T-cell (primary cell): ENCODE data around the gene RILP. TPM values are rescaled to one million over a fixed set of nuclear protein-coding genes. Genes with fewer than 3 reads are reported as not detected.
A peak's percentile ranks its signal among the peaks of the same experiment; 100 is the strongest.

Source experiments
- ATAC-seq, 4 experiments: fragments of 200-7000 bp in 3 of 4; fragments of 150-1000 bp in 1 of 4; cut with Tn5 transposase; replicated peaks in 1 of 4; 1 replicate in 3 of 4; 2 replicates in 1 of 4; pipeline ENCODE4 v1.10.0; 2021; ENCODE audit warnings: moderate library complexity in 3 of 4, mild to moderate bottlenecking in 2 of 4, moderate number of reproducible peaks in 1 of 4
- CTCF ChIA-PET, 2 donors: fragments of 300-600 bp; sonication (Branson Sonifier 250); formaldehyde crosslinking; loops; one replicate each; lab custom pipeline; 2022; ENCODE audit warnings: antibody characterized with exemption in 2 of 2; lab: Charles Lee
- POLR2A ChIA-PET, 2 donors: fragments of 300-600 bp; sonication (Branson Sonifier 250); formaldehyde crosslinking; loops; one replicate each; lab custom pipeline; 2022; ENCODE audit warnings: antibody characterized with exemption in 2 of 2; lab: Charles Lee
- DNase-seq, 35 experiments: peaks; one replicate each; pipeline versions ENCODE4 v3.0.0 to v3.0.0-alpha.2; 2013 to 2023
- H3K27ac ChIP-seq: one replicate; pipeline ENCODE4 v1.5.1; 2013; ENCODE audit warnings: low read length
- H3K27me3 ChIP-seq, 2 experiments: replicated peaks in 1 of 2; 1 replicate in 1 of 2; 2 replicates in 1 of 2; pipeline versions ENCODE4 v1.6.1 to v1.7.0; 2013; ENCODE audit warnings: low read length in 1 of 2, mixed read lengths in 1 of 2; ENCODE audit not compliant: control insufficient read depth in 2 of 2, insufficient read depth in 2 of 2; ENCODE audit errors: extremely low read depth in 1 of 2
- H3K36me3 ChIP-seq, 2 donors: 1 replicate in 1 of 2; 2 replicates in 1 of 2; pipeline versions ENCODE4 v1.6.1 to v1.7.0; 2013; ENCODE audit warnings: low read length in 1 of 2; ENCODE audit not compliant: control insufficient read depth in 2 of 2, insufficient read depth in 1 of 2; ENCODE audit errors: extremely low read depth in 1 of 2
- H3K4me1 ChIP-seq, 2 experiments: 1 replicate in 1 of 2; 2 replicates in 1 of 2; pipeline versions ENCODE4 v1.6.1 to v1.7.0; 2013; ENCODE audit warnings: low read length in 2 of 2, mixed read lengths in 1 of 2; ENCODE audit not compliant: insufficient read depth in 2 of 2, control insufficient read depth in 1 of 2; ENCODE audit errors: extremely low read depth in 1 of 2
- H3K4me3 ChIP-seq, 2 donors: 1 replicate in 1 of 2; 2 replicates in 1 of 2; pipeline versions ENCODE4 v1.5.1 to v1.7.0; 2013; ENCODE audit warnings: mild to moderate bottlenecking in 2 of 2, low read length in 1 of 2, moderate library complexity in 1 of 2; ENCODE audit not compliant: control insufficient read depth in 1 of 2; ENCODE audit errors: extremely low read depth in 1 of 2
- H3K9me3 ChIP-seq: 2 replicates; pipeline ENCODE4 v1.7.0; 2013
- H3K27ac Mint-ChIP-seq, 2 donors: one replicate each; pipeline ENCODE4 v1.8.0; 2020 to 2021; ENCODE audit warnings: mild to moderate bottlenecking in 2 of 2, mixed read lengths in 2 of 2
- H3K27me3 Mint-ChIP-seq, 2 donors: one replicate each; pipeline ENCODE4 v1.8.0; 2021 to 2022; ENCODE audit warnings: mixed read lengths in 2 of 2
- H3K36me3 Mint-ChIP-seq: one replicate; pipeline ENCODE4 v1.8.0; 2021; ENCODE audit warnings: mixed read lengths
- H3K4me1 Mint-ChIP-seq, 3 donors: one replicate each; pipeline ENCODE4 v1.8.0; 2020 to 2022; ENCODE audit warnings: mixed read lengths in 3 of 3, mild to moderate bottlenecking in 1 of 3
- H3K4me3 Mint-ChIP-seq, 3 donors: one replicate each; pipeline ENCODE4 v1.8.0; 2020 to 2022; ENCODE audit warnings: mild to moderate bottlenecking in 3 of 3, mixed read lengths in 3 of 3, moderate library complexity in 3 of 3
- H3K9me3 Mint-ChIP-seq, 3 donors: one replicate each; pipeline ENCODE4 v1.8.0; 2020 to 2022; ENCODE audit warnings: mixed read lengths in 3 of 3
- WGBS: methylation state at CpG from one replicate; pipeline ENCODE4 v1.1.5; 2013; ENCODE audit warnings: missing lambda C conversion rate; ENCODE audit not compliant: insufficient coverage; 5-methylcytosine and 5-hydroxymethylcytosine counted together
- total RNA-seq, 35 experiments: library from RNA in 6 of 35; stranded (reverse) in 6 of 35; fragments of 120-200 nt in 1 of 35; gene quantifications; one replicate each; pipeline versions ENCODE4 v1.2.1 to v1.2.4 and lab custom pipeline; 2013 to 2026

RILP gene
- total RNA-seq, 5 donors from 2014 or later (not counting 1 experiment from before 2014, with no cell fraction given) = 1.2 to 2.9 (median 2.0) TPM

DNA sequence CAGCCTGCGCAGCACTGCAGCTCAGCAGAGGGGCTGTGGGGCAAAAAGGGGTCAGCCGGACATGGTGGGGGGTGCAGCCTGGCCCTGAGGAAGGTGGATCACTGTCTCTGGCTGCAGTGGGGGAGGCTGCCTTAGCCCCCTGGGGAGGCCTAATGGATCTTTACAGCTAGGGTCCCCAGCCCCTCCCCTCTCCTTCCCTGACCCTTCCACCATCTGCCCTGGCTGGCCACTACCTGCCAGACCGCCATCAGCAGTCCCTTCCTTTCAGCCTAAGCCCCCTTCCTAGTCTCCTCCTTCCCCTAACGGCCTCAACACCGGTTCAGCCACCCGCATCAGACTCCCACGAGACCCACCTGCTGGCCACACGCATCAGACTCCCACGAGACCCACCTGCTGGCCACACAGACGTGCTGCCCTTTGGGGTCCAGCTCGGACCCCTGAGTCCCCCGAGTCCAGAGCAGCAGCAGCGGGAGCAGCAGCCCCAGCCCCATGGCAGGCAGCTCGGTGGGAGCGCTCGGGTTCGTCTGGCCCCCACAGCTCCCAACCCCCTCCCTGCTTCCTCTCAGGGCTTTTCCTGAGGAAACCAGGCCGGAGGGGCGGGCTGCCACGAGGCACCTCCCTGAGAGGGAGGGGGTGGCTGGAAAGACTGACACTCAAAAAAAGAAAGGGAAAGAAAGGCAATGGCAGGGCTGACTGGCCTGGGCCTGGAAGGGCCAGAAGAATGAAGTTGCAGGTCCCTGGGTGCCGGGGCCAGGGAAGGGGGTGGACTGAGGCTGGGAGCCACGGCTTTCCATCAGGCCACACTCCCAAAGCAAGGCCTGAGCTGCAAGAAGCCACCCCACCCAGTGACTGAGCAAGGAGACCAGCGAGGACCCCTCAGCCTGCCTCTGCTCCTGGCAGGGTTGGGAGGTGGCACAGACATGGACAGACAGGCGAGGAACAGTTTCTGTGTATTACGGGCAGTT lies 4.2 kb downstream of the RILP start, which contains the start of gene SCARF1:
SCARF1 (minus strand) TSS at position 526 of the 965 bp plus-strand sequence; CDS start at position 491, 35 bp downstream.
- Histone ChIP-seq H3K27me3 (peaks cover 0 to 17% of the 10 kb centered on the region in 2 experiments), H3K4me3 (no peak within 1 kb of the TSS), H3K9me3 (no peaks in the 10 kb centered on the region), H3K36me3 (peaks cover 0 to 6% of the 10 kb centered on the region in 2 donors), H3K4me1 (peaks cover 15 to 46% of the 10 kb centered on the region in 2 experiments), H3K27ac (no peak within 1 kb of the TSS)
- Mint-ChIP-seq H3K27me3 (no peaks in the 10 kb centered on the region), H3K27ac (peak within 1 kb of the TSS in 1 of 2 donors; percentile 27), H3K4me3 (peak within 1 kb of the TSS; percentile 69 to 87 (median 80)), H3K36me3 (no peaks in the 10 kb centered on the region), H3K4me1 (peaks cover 21 to 40% (median 26%) of the 10 kb centered on the region in 3 donors), H3K9me3 (no peaks in the 10 kb centered on the region)
- CTCF ChIA-PET = interaction anchor here in 1 of 2 donors (0.5 kb wide), 1 partner anchor 392 kb away, joined by 4 read pairs; no protein-coding TSS in a partner anchor
- POLR2A ChIA-PET = interaction anchor here (0.5 kb wide), 2 partner anchors 12 to 399 kb away, joined by 4 to 14 read pairs; no protein-coding TSS in a partner anchor
- ATAC-seq (no peak), DNase-seq (no peak)
- WGBS = 72% methylated on average over 16 of the region's 25 CpGs

DNA sequence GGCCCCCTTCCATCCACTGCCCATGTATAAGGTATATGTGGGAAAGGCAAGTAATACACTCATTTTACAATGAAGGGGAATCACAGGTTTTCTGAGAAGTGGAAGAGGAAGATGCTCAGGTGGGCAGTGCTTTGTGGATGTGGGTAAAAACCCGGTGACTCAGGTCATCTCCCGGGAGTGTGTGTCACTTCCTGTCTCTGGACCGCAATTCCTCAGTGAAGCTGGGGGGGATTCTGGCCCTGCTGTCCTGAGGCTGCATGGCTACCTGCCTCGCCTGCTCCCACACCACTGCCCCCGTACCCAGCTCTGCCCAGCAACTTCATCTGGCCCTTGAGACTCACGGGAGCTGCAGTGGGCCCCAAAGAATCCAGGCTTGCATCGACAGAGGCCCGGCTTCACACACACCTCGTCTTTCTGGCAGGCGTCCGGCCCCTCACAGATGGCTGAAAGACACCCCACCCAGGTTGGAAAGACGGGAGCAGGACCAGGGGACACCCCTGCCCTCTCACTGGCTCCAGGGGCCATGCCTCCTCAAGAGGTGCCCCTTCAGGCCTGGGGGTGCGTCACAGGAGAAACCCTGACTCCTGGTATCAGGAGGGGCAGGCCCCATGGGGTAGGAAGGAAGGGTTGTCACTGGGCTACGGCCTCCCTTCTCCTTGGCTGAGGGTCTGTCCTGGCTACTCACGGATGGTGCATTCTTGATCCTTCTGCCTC lies 5.0 kb downstream of the RILP start:
- Histone ChIP-seq H3K36me3 (no peaks in the 10 kb centered on the region), H3K9me3 (no peaks in the 10 kb centered on the region), H3K4me3 (no peak overlapping the region), H3K27me3 (peaks cover 0 to 17% of the 10 kb centered on the region in 2 experiments), H3K4me1 (peaks cover 15 to 40% of the 10 kb centered on the region in 2 experiments), H3K27ac (no peak overlapping the region)
- H3K27ac Mint-ChIP-seq = no peak overlapping the region
- no peaks in the 10 kb centered on the region for H3K36me3 Mint-ChIP-seq
- POLR2A ChIA-PET = no interaction called here
- peak overlapping the region; percentile 69 to 87 (median 80) for H3K4me3 Mint-ChIP-seq
- H3K27me3 Mint-ChIP-seq = no peaks in the 10 kb centered on the region
- CTCF ChIA-PET = interaction anchor here in 1 of 2 donors (0.5 kb wide), 1 partner anchor 391 kb away, joined by 4 read pairs; no protein-coding TSS in a partner anchor
- peaks cover 18 to 34% (median 26%) of the 10 kb centered on the region in 3 donors for H3K4me1 Mint-ChIP-seq
- no peak for ATAC-seq
- peak in 2 of 35 experiments; percentile 33 to 38 for DNase-seq
- WGBS = 45% methylated on average over 7 of the region's 15 CpGs
- no peaks in the 10 kb centered on the region for H3K9me3 Mint-ChIP-seq

DNA sequence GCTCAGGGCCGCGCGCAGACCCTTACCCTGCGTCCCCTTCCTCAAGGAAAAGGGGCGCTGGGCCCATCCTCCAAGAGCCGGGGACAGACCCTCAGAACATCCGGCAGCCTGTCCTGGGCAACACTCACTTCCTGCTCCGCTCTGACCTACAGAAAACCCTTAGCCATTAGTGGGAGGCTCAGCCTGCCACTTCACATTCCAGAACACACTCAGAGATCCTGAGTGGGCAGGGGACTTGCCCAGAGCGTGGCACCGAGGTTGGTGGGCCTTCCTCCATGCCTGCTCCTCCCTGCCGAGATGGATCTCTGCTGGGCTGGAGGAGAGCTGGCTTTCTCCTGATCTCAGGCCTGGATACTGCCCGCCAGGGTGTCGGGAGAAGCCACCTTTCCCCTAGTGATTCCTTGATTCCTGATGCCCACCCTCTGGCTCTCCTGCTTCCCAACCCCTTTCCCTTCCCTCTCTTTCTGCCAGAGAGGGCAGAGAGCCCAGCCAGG lies 5.6 kb downstream of the RILP start:
- ChIA-PET CTCF (no interaction called here), POLR2A (interaction anchor here in 1 of 2 donors (0.6 kb wide), 1 partner anchor 263 kb away, joined by 3 read pairs; no protein-coding TSS in a partner anchor)
- Histone ChIP-seq H3K27me3 (peaks cover 0 to 17% of the 10 kb centered on the region in 2 experiments), H3K4me3 (peak overlapping the region in 1 of 2 donors; percentile 32), H3K27ac (no peak overlapping the region), H3K36me3 (no peaks in the 10 kb centered on the region), H3K4me1 (peaks cover 15 to 37% of the 10 kb centered on the region in 2 experiments), H3K9me3 (no peaks in the 10 kb centered on the region)
- WGBS = 30% methylated on average over 11 of the region's 13 CpGs
- no peaks in the 10 kb centered on the region for H3K9me3 Mint-ChIP-seq
- H3K4me3 Mint-ChIP-seq = peak overlapping the region; percentile 69 to 87 (median 80)
- H3K27ac Mint-ChIP-seq = peak overlapping the region in 1 of 2 donors; percentile 63
- H3K27me3 Mint-ChIP-seq = no peaks in the 10 kb centered on the region
- DNase-seq = no peak
- no peaks in the 10 kb centered on the region for H3K36me3 Mint-ChIP-seq
- ATAC-seq = no peak
- peaks cover 18 to 34% (median 26%) of the 10 kb centered on the region in 3 donors for H3K4me1 Mint-ChIP-seq

DNA sequence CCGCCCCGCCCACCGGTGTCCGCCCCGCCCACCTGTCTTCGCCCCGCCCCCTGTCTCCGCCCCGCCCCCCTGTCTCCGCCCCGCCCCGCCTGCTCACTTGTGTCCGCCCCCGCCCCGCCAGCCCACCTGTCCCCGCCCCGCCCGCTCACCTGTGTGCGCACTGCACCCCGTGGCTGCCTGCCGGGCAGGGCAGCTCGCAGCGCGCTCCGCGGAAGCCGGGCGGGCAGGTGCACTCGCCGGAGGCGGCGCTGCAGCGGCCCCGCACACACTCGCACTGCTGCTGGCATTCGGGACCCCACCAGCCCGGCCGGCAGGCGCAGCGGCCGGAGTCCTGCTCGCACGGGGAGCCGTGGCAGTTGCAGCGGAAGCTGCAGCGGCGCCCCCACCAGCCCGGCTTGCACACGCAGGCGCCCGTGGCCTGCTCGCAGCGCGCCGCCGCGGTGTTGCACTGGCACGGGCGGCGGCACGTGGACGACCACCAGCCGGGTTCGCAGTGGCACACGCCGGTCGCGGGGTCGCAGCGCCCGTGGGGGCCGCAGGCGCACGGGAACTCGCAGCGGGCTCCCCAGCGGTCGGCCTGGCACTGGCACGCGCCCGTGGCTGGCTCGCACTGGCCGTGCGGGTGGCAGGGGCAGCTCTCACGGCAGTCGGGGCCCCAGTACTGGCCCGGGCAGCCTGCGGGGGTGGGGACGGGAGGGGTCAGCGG lies 6.2 kb downstream of the RILP start:
- CTCF ChIA-PET = interaction anchor here in 1 of 2 donors (0.7 kb wide), 1 partner anchor 30 kb away, joined by 5 read pairs; no protein-coding TSS in a partner anchor
- no peaks in the 10 kb centered on the region for H3K9me3 ChIP-seq
- DNase-seq (peak; percentile 36 to 85 (median 74)), ATAC-seq (peak; percentile 70 to 79 (median 71))
- WGBS = 1% methylated on average over 86 of the region's 90 CpGs
- H3K36me3 ChIP-seq = no peaks in the 10 kb centered on the region
- Mint-ChIP-seq H3K9me3 (no peaks in the 10 kb centered on the region), H3K4me1 (peaks cover 18 to 34% (median 26%) of the 10 kb centered on the region in 3 donors), H3K27ac (no peak overlapping the region), H3K36me3 (no peaks in the 10 kb centered on the region), H3K27me3 (no peaks in the 10 kb centered on the region), H3K4me3 (peak overlapping the region in 2 of 3 donors; percentile 80 to 87)
- peaks cover 0 to 17% of the 10 kb centered on the region in 2 experiments for H3K27me3 ChIP-seq
- peaks cover 13 to 35% of the 10 kb centered on the region in 2 experiments for H3K4me1 ChIP-seq
- POLR2A ChIA-PET = interaction anchor here in 1 of 2 donors (0.6 kb wide), 1 partner anchor 263 kb away, joined by 3 read pairs; no protein-coding TSS in a partner anchor
- H3K27ac ChIP-seq = no peak overlapping the region
- H3K4me3 ChIP-seq = peak overlapping the region; percentile 32 to 46

DNA sequence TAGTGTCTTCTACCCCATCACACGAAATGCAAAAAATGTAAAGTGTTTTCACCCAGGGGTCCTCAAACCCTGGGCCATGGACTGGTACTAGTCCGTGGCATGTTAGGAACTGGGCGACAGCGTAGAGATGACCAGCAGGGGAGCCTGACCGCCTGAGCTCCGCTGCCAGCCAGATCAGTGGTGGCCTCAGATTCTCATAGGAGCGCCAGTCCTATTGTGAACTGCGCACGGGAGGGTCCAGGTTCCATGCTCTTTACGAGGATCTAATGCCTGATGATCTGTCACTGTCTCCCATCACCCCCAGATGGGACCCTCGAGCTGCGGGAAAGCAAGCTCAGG lies 8.6 kb downstream of the RILP start:
- Histone ChIP-seq H3K9me3 (no peaks in the 10 kb centered on the region), H3K4me3 (no peak overlapping the region), H3K27ac (no peak overlapping the region), H3K4me1 (peaks cover 10 to 24% of the 10 kb centered on the region in 2 experiments), H3K27me3 (peaks cover 0 to 10% of the 10 kb centered on the region in 2 experiments), H3K36me3 (no peaks in the 10 kb centered on the region)
- no peak overlapping the region for H3K4me3 Mint-ChIP-seq
- no peaks in the 10 kb centered on the region for H3K9me3 Mint-ChIP-seq
- no peak overlapping the region for H3K27ac Mint-ChIP-seq
- H3K36me3 Mint-ChIP-seq = no peaks in the 10 kb centered on the region
- H3K27me3 Mint-ChIP-seq = no peaks in the 10 kb centered on the region
- ChIA-PET POLR2A (no interaction called here), CTCF (interaction anchor here in 1 of 2 donors (1.0 kb wide), 1 partner anchor 10 kb away, joined by 6 read pairs; no protein-coding TSS in a partner anchor)
- peaks cover 17 to 20% (median 18%) of the 10 kb centered on the region in 3 donors for H3K4me1 Mint-ChIP-seq
- DNase-seq = no peak
- ATAC-seq = no peak
- WGBS = 95% methylated on average over 8 of the region's 12 CpGs
